ENCODE data around the gene FBP2. TPM values are rescaled to one million over a fixed set of nuclear protein-coding genes. Genes with fewer than 3 reads are reported as not detected.

The FBP2 gene
- total RNA-seq, 2 experiments from 2014 or later: not detected

DNA sequence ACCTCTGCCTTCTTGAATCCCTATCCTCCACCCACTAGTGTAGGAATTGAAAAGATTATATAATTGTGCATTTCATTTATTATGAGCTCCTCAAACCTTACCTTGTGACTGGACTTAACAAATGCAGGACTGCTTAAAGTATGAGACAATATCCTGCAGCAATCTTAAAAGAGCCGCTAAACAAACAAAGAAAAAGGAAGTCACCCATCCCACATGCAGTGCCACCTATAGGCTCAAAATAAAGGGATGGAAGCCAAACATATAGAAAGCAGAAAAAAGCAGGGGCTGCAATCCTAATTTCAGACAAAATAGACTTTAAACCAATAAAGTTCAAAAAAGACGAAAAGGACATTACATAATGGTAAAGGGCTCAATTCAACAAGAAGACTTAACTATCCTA, 30.1 kb downstream of the FBP2 start:
- H3K36me3 ChIP-seq (ENCODE audit: insufficient read depth, low read length): no peaks in the 10 kb centered on the region; the same call in 1 of the 2 replicates
- H2AFZ ChIP-seq (ENCODE audit: low read length): no peak overlapping the region
- no peaks in the 10 kb centered on the region for H3K9me3 ChIP-seq (ENCODE audit: low read length)
- TF ChIP-seq, protein P1, sequence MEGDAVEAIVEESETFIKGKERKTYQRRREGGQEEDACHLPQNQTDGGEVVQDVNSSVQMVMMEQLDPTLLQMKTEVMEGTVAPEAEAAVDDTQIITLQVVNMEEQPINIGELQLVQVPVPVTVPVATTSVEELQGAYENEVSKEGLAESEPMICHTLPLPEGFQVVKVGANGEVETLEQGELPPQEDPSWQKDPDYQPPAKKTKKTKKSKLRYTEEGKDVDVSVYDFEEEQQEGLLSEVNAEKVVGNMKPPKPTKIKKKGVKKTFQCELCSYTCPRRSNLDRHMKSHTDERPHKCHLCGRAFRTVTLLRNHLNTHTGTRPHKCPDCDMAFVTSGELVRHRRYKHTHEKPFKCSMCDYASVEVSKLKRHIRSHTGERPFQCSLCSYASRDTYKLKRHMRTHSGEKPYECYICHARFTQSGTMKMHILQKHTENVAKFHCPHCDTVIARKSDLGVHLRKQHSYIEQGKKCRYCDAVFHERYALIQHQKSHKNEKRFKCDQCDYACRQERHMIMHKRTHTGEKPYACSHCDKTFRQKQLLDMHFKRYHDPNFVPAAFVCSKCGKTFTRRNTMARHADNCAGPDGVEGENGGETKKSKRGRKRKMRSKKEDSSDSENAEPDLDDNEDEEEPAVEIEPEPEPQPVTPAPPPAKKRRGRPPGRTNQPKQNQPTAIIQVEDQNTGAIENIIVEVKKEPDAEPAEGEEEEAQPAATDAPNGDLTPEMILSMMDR (conservative IDR thresholded peaks at IDR 0.05; ENCODE audit: low read length): peak; percentile 65
- no peak for TF ChIP-seq EZH2phosphoT487 (IDR thresholded peaks at IDR 0.05; ENCODE audit: borderline replicate concordance, low read depth, low read length)
- BruUV-seq (replicated peaks): no TSS peak
- no peak overlapping the region for H3K4me2 ChIP-seq (ENCODE audit: low read length)
- no peaks in the 10 kb centered on the region for H3K79me2 ChIP-seq (ENCODE audit: insufficient read depth, low read depth, low read length)
- no peak overlapping the region for H3K4me3 ChIP-seq (ENCODE audit: low read depth, low read length, poor library complexity, severe bottlenecking)
- no peak overlapping the region for H3K27ac ChIP-seq (ENCODE audit: low read depth, low read length, poor library complexity, severe bottlenecking)
- H3K4me1 ChIP-seq (ENCODE audit: insufficient read depth, low read length, poor library complexity, severe bottlenecking): no peaks in the 10 kb centered on the region
- H3K9me2 ChIP-seq (ENCODE audit: insufficient read depth, low read length): no peaks in the 10 kb centered on the region
- intact Hi-C loops (cut with micrococcal nuclease; ENCODE audit: unreplicated experiment): no loop called here
- no peaks in the 10 kb centered on the region for H4K20me1 ChIP-seq (ENCODE audit: insufficient read depth, low read length)
- ChIA-PET CTCF (ENCODE audit: unreplicated experiment) (no interaction called here), POLR2A (no interaction called here)
- DNase-seq (ENCODE audit: low spot score): no peak

DNA sequence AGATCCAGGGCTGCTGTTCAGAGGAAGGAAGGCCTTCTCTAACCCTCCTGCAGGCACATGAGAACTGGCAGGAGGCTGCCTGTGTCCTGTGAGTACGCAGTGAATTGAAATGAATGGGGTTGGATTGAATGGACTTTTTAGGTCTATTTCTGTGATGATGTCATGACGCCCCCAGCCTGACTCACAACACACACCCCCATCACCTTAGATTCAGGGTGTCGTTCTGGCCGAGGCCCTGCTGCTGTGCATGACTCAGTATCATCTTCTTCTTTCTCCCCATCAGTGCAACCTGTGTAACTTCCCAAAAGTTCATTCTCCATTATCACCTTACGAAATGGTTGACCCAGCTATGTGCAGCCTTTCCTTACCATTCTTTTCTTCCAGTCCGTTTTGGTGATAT, 33.4 kb downstream of the FBP2 start:
- Histone ChIP-seq H3K27ac (ENCODE audit: low read depth, low read length, poor library complexity, severe bottlenecking) (no peak overlapping the region), H3K36me3 (ENCODE audit: insufficient read depth, low read length) (no peaks in the 10 kb centered on the region; the same call in 1 of the 2 replicates), H3K4me3 (ENCODE audit: low read depth, low read length, poor library complexity, severe bottlenecking) (no peak overlapping the region), H3K4me2 (ENCODE audit: low read length) (no peak overlapping the region), H3K9me2 (ENCODE audit: insufficient read depth, low read length) (no peaks in the 10 kb centered on the region), H4K20me1 (ENCODE audit: insufficient read depth, low read length) (no peaks in the 10 kb centered on the region), H3K79me2 (ENCODE audit: insufficient read depth, low read depth, low read length) (no peaks in the 10 kb centered on the region), H3K9me3 (ENCODE audit: low read length) (no peaks in the 10 kb centered on the region), H2AFZ (ENCODE audit: low read length) (no peak overlapping the region), H3K4me1 (ENCODE audit: insufficient read depth, low read length, poor library complexity, severe bottlenecking) (no peaks in the 10 kb centered on the region)
- DNase-seq (ENCODE audit: low spot score): no peak
- intact Hi-C loops (cut with micrococcal nuclease; ENCODE audit: unreplicated experiment): no loop called here
- TF ChIP-seq, protein P1 (conservative IDR thresholded peaks at IDR 0.05; ENCODE audit: low read length): no peak
- no peak for TF ChIP-seq EZH2phosphoT487 (IDR thresholded peaks at IDR 0.05; ENCODE audit: borderline replicate concordance, low read depth, low read length)
- BruUV-seq (replicated peaks): no TSS peak
- ChIA-PET POLR2A (interaction anchor here (0.8 kb wide), 1 partner anchor 15 kb away, joined by 4 read pairs; no protein-coding TSS in a partner anchor), CTCF (ENCODE audit: unreplicated experiment) (no interaction called here)

DNA sequence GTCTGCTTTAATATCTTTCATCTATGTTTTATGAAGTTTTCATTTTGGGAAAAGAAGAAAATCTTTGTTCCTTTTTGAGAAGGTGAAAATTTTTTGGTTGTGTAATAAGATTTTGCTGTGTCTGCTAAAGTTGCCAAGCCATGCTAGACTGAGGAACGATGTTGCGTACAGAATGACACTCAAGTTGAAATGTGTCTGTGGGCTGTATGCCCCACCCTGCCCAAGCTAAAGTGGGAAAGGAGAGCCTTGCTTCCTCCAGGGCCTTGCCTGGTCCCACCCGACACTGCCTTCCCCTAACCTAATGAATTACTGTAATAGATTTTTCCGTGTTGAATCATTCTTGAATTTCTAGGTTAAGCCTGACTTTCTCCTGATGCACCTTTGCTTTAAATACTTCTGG, 36.2 kb downstream of the FBP2 start:
- Histone ChIP-seq H3K79me2 (ENCODE audit: insufficient read depth, low read depth, low read length) (peaks cover 19% of the 10 kb centered on the region; the same call in 1 of the 2 replicates), H3K4me1 (ENCODE audit: insufficient read depth, low read length, poor library complexity, severe bottlenecking) (peaks cover 11% of the 10 kb centered on the region), H3K36me3 (ENCODE audit: insufficient read depth, low read length) (peaks cover 7% of the 10 kb centered on the region), H3K27ac (ENCODE audit: low read depth, low read length, poor library complexity, severe bottlenecking) (no peak overlapping the region), H3K4me2 (ENCODE audit: low read length) (no peak overlapping the region), H4K20me1 (ENCODE audit: insufficient read depth, low read length) (no peaks in the 10 kb centered on the region), H3K4me3 (ENCODE audit: low read depth, low read length, poor library complexity, severe bottlenecking) (no peak overlapping the region), H3K9me3 (ENCODE audit: low read length) (no peaks in the 10 kb centered on the region), H3K9me2 (ENCODE audit: insufficient read depth, low read length) (no peaks in the 10 kb centered on the region), H2AFZ (ENCODE audit: low read length) (no peak overlapping the region)
- no peak for DNase-seq (ENCODE audit: low spot score)
- ChIA-PET CTCF (ENCODE audit: unreplicated experiment) (no interaction called here), POLR2A (no interaction called here)
- intact Hi-C loops (cut with micrococcal nuclease; ENCODE audit: unreplicated experiment): no loop called here
- TF ChIP-seq EZH2phosphoT487 (IDR thresholded peaks at IDR 0.05; ENCODE audit: borderline replicate concordance, low read depth, low read length): no peak
- TF ChIP-seq, protein P1 (conservative IDR thresholded peaks at IDR 0.05; ENCODE audit: low read length): no peak
- BruUV-seq (replicated peaks): no TSS peak
